Measurements from ENCODE around the gene PHLDA2. TPM values are rescaled to one million over a fixed set of nuclear protein-coding genes. Genes with fewer than 3 reads are reported as not detected.

PHLDA2 gene
- total RNA-seq, 1 experiment from 2014 or later: 309 TPM

- Histone ChIP-seq H3K9me2 (ENCODE audit: insufficient read depth) (no peaks in the 10 kb centered on the region), H4K20me1 (ENCODE audit: insufficient read depth) (no peaks in the 10 kb centered on the region), H3K36me3 (ENCODE audit: control insufficient read depth in 1 of 2, insufficient read depth in 2 of 2, low read length in 2 of 2) (no peaks in the 10 kb centered on the region), H2AFZ (ENCODE audit: low read depth, low read length, poor library complexity, severe bottlenecking) (no peak overlapping the region), H3K9ac (ENCODE audit: low read length) (peak overlapping the region; percentile 65), H3K79me2 (ENCODE audit: insufficient read depth, low read length) (no peaks in the 10 kb centered on the region), H3K27me3 (ENCODE audit: insufficient read depth, low read length) (no peaks in the 10 kb centered on the region), H3K4me1 (ENCODE audit: control insufficient read depth in 1 of 2, insufficient read depth in 2 of 2, low read length in 2 of 2) (peaks cover 49 to 55% of the 10 kb centered on the region in 2 experiments), H3K4me3 (replicated peaks in 1 of 2; ENCODE audit: low read depth in 1 of 2, low read length in 2 of 2) (peak overlapping the region; percentile 37 to 54), H3K27ac (ENCODE audit: low read depth, low read length) (peak overlapping the region; percentile 97), H3K4me2 (ENCODE audit: low read length) (peak overlapping the region; percentile 93), H3K9me3 (ENCODE audit: control insufficient read depth in 1 of 2, insufficient read depth in 1 of 2, low read depth in 1 of 2, low read length in 2 of 2) (no peaks in the 10 kb centered on the region)
- peak; percentile 86 for ATAC-seq
- ChIA-PET CTCF (interaction anchor here (3.0 kb wide), 1 partner anchor 20 kb away, joined by 19 read pairs; no protein-coding TSS in a partner anchor), POLR2A (interaction anchor here (1.3 to 3.6 kb wide), 5 partner anchors 10 to 22 kb away, joined by 3 to 44 read pairs (median 12); partner anchors contain the start of gene PHLDA2), RAD21 (ENCODE audit: low non-redundant PET in 1 of 2, low total read pairs in 2 of 2, uncharacterized antibody in 2 of 2, unreplicated experiment in 2 of 2) (no interaction called here)
- BruUV-seq (replicated peaks): no TSS peak
- peak; percentile 87 for DNase-seq (ENCODE audit: low read depth, low spot score)
- intact Hi-C loops (cut with micrococcal nuclease): no loop called here
- TF ChIP-seq YY1 (IDR thresholded peaks at IDR 0.05; ENCODE audit: extremely low read depth, insufficient replicate concordance, low read depth, low read length) (peak; percentile 15), FOSL1 (IDR thresholded peaks at IDR 0.05; ENCODE audit: low read depth) (no peak), ZBTB33 (IDR thresholded peaks at IDR 0.05; ENCODE audit: extremely low read depth, insufficient replicate concordance, low read length) (peak; percentile 70), POLR2AphosphoS5 (IDR thresholded peaks at IDR 0.05; ENCODE audit: low read depth, low read length) (peak; percentile 75)
These were observed 16.7 kb downstream of the PHLDA2 start for GRCh38 chr11:2912498-2912897.

- ChIA-PET POLR2A (interaction anchor here (1.3 to 3.6 kb wide), 6 partner anchors 9 to 22 kb away, joined by 3 to 44 read pairs (median 9); partner anchors contain the start of gene PHLDA2), RAD21 (ENCODE audit: low non-redundant PET in 1 of 2, low total read pairs in 2 of 2, uncharacterized antibody in 2 of 2, unreplicated experiment in 2 of 2) (interaction anchor here in 1 of 2 experiments (0.7 to 0.9 kb wide), 2 partner anchors 10 to 19 kb away, joined by 3 to 6 read pairs; a partner anchor contains a TSS), CTCF (interaction anchor here (0.8 to 3.0 kb wide), 2 partner anchors 18 to 20 kb away, joined by 3 to 19 read pairs; no protein-coding TSS in a partner anchor)
- Histone ChIP-seq H3K27me3 (ENCODE audit: insufficient read depth, low read length) (no peaks in the 10 kb centered on the region), H3K79me2 (ENCODE audit: insufficient read depth, low read length) (no peaks in the 10 kb centered on the region), H3K9ac (ENCODE audit: low read length) (peak overlapping the region; percentile 65), H3K4me2 (ENCODE audit: low read length) (peak overlapping the region; percentile 93), H2AFZ (ENCODE audit: low read depth, low read length, poor library complexity, severe bottlenecking) (no peak overlapping the region), H4K20me1 (ENCODE audit: insufficient read depth) (no peaks in the 10 kb centered on the region), H3K9me2 (ENCODE audit: insufficient read depth) (no peaks in the 10 kb centered on the region), H3K4me1 (ENCODE audit: control insufficient read depth in 1 of 2, insufficient read depth in 2 of 2, low read length in 2 of 2) (peaks cover 49 to 55% of the 10 kb centered on the region in 2 experiments), H3K4me3 (replicated peaks in 1 of 2; ENCODE audit: low read depth in 1 of 2, low read length in 2 of 2) (peak overlapping the region; percentile 24 to 54), H3K9me3 (ENCODE audit: control insufficient read depth in 1 of 2, insufficient read depth in 1 of 2, low read depth in 1 of 2, low read length in 2 of 2) (no peaks in the 10 kb centered on the region), H3K36me3 (ENCODE audit: control insufficient read depth in 1 of 2, insufficient read depth in 2 of 2, low read length in 2 of 2) (no peaks in the 10 kb centered on the region), H3K27ac (ENCODE audit: low read depth, low read length) (peak overlapping the region; percentile 97)
- DNase-seq (ENCODE audit: low read depth, low spot score) (no peak), ATAC-seq (peak; percentile 21)
- intact Hi-C loops (cut with micrococcal nuclease): no loop called here
- BruUV-seq (replicated peaks): no TSS peak
- TF ChIP-seq, protein P1, sequence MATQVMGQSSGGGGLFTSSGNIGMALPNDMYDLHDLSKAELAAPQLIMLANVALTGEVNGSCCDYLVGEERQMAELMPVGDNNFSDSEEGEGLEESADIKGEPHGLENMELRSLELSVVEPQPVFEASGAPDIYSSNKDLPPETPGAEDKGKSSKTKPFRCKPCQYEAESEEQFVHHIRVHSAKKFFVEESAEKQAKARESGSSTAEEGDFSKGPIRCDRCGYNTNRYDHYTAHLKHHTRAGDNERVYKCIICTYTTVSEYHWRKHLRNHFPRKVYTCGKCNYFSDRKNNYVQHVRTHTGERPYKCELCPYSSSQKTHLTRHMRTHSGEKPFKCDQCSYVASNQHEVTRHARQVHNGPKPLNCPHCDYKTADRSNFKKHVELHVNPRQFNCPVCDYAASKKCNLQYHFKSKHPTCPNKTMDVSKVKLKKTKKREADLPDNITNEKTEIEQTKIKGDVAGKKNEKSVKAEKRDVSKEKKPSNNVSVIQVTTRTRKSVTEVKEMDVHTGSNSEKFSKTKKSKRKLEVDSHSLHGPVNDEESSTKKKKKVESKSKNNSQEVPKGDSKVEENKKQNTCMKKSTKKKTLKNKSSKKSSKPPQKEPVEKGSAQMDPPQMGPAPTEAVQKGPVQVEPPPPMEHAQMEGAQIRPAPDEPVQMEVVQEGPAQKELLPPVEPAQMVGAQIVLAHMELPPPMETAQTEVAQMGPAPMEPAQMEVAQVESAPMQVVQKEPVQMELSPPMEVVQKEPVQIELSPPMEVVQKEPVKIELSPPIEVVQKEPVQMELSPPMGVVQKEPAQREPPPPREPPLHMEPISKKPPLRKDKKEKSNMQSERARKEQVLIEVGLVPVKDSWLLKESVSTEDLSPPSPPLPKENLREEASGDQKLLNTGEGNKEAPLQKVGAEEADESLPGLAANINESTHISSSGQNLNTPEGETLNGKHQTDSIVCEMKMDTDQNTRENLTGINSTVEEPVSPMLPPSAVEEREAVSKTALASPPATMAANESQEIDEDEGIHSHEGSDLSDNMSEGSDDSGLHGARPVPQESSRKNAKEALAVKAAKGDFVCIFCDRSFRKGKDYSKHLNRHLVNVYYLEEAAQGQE (IDR thresholded peaks at IDR 0.05; ENCODE audit: low read depth): no peak
- no peak for TF ChIP-seq EZH2phosphoT487 (IDR thresholded peaks at IDR 0.05; ENCODE audit: borderline replicate concordance)
- TF ChIP-seq, protein P2, sequence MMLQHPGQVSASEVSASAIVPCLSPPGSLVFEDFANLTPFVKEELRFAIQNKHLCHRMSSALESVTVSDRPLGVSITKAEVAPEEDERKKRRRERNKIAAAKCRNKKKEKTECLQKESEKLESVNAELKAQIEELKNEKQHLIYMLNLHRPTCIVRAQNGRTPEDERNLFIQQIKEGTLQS (IDR thresholded peaks at IDR 0.05): no peak
- no peak for TF ChIP-seq ZBTB33 (IDR thresholded peaks at IDR 0.05; ENCODE audit: extremely low read depth, insufficient replicate concordance, low read length)
- no peak for TF ChIP-seq MAX (IDR thresholded peaks at IDR 0.05)
These were observed 17.3 kb downstream of the PHLDA2 start for GRCh38 chr11:2911785-2912391.
